ENCODE measurements around the gene MAP4. TPM values are rescaled to one million over a fixed set of nuclear protein-coding genes. Genes with fewer than 3 reads are reported as not detected.
"Not testable (repeated sequence)": the region's sequence is repeated elsewhere in the genome, so short reads cannot be mapped to it uniquely, and the experiment has no call there.

Gene MAP4
- total and polyA plus RNA-seq, 11 donors, result 206 to 1,422 (median 771) TPM

DNA sequence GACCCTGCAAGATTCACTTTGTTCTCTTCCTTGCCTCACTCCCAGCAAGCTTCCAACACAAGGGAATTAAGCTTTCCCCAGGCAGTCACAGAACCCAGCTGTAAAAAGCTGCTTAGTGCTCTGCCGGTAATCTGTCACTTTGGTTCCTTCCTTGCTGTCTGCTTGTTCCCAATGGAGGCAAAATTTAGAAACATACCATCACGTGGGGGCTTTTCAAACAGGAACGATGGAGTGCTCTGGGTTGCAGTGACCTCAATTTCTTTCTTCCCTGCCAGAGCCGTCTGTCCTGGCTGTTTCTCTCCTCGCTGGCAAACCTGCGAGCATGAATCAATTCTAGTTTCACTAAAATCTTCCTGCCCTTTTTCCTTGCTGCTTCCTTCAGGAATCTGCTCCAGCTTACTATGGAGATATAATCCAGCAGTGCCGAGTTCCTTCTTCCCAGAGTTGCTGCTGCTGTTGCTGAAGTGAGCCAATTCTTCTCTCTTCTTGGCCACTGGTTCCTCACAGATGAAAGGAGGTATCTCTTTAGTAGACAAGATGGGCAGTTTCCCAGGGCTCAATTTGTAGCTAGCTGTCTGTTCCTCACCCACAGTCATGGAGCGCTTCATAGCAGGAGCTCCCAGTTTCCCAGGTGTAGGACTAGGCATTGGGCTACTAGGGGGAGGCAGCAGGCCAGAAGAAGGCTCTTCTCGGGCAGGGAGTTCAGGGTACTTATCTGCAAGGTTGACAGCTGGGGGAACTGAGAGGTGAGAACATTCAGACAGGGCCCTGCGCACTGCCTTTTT, 125.2 kb downstream of the MAP4 start:
- DNase-seq, result peak in 4 of 5 donors; percentile 54 to 68 (median 64)
- Histone ChIP-seq H3K9me3 (no peaks in the 10 kb centered on the region), H3K36me3 (peaks cover 0 to 57% (median 43%) of the 10 kb centered on the region in 9 donors), H3K4me3 (peak overlapping the region in 1 of 12 donors; percentile 5), H3K4me1 (peaks cover 7 to 86% (median 50%) of the 10 kb centered on the region in 12 donors), H3K27me3 (no peaks in the 10 kb centered on the region), H3K27ac (peak overlapping the region; percentile 47 to 85 (median 74))
- intact Hi-C loops (cut with DNase I), result loop anchor here in 2 of 10 donors (10.0 kb wide), 1 partner anchor 94 kb away; no protein-coding TSS in a partner anchor
- peak; percentile 90 to 92 (median 90) for ATAC-seq
- WGBS, 4 donors, result 24 to 36% (median 35%) methylated on average over 10 of the region's 10 CpGs
- TF ChIP-seq, protein P1, sequence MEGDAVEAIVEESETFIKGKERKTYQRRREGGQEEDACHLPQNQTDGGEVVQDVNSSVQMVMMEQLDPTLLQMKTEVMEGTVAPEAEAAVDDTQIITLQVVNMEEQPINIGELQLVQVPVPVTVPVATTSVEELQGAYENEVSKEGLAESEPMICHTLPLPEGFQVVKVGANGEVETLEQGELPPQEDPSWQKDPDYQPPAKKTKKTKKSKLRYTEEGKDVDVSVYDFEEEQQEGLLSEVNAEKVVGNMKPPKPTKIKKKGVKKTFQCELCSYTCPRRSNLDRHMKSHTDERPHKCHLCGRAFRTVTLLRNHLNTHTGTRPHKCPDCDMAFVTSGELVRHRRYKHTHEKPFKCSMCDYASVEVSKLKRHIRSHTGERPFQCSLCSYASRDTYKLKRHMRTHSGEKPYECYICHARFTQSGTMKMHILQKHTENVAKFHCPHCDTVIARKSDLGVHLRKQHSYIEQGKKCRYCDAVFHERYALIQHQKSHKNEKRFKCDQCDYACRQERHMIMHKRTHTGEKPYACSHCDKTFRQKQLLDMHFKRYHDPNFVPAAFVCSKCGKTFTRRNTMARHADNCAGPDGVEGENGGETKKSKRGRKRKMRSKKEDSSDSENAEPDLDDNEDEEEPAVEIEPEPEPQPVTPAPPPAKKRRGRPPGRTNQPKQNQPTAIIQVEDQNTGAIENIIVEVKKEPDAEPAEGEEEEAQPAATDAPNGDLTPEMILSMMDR (IDR thresholded peaks at IDR 0.05), result no peak
- TF ChIP-seq POLR2A (IDR thresholded peaks at IDR 0.05), result no peak

- intact Hi-C loops (cut with DNase I), result loop anchor here in 2 of 10 donors (10.0 kb wide), 1 partner anchor 95 kb away; no protein-coding TSS in a partner anchor
- H3K9me3 ChIP-seq, result no peaks in the 10 kb centered on the region
- TF ChIP-seq POLR2A (IDR thresholded peaks at IDR 0.05), result no peak
- TF ChIP-seq, protein P1 (IDR thresholded peaks at IDR 0.05), result no peak
- peak in 1 of 4 donors; percentile 18 for ATAC-seq
- peaks cover 0 to 53% (median 41%) of the 10 kb centered on the region in 9 donors for H3K36me3 ChIP-seq
- no peak overlapping the region for H3K4me3 ChIP-seq
- peaks cover 7 to 78% (median 50%) of the 10 kb centered on the region in 12 donors for H3K4me1 ChIP-seq
- DNase-seq, result no peak
- 49 to 60% (median 56%) methylated on average over 3 of the region's 3 CpGs for WGBS, 4 donors
- H3K27ac ChIP-seq, result peak overlapping the region; percentile 47 to 85 (median 74)
- H3K27me3 ChIP-seq, result no peaks in the 10 kb centered on the region
Measured at GRCh38 chr3:47890126-47890827, 125.9 kb downstream of the MAP4 start.

DNA sequence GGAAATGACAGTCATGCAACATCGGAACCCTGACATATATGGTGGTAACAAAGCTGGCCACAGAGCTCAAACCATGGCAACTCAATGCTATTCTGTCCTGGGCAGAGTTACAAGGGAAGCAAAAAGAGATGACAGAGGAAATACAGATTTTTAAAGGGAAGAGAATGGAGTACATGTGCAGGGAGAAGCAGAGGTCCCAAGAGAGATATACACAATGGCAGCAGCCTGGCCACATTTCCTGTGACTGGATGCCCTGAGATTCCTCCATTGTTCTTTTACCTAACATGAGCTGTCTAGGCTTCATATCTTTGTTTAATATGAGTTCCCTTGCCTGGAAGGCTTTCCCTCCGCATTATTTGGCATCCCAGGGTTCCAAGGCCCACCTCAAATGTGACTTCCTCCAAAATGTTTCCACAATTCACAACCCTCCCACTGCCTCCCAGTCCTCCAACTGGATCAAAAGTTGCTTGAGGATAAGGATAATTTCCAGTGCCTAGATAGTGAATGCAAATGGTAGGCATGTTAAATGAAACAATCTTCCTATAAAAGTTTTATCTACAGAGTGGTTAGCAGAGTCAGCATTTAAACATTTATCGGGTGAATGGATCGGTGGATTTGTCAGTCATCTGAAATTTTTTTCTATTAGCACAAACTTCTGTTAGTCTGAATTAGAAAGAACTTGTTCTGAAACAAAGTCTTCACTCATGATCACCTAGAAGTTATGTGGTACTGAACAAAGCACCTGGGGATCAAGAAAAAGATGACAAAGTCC, 127.0 kb downstream of the MAP4 start:
- peak overlapping the region in 8 of 12 donors; percentile 37 to 85 (median 74) for H3K27ac ChIP-seq
- 78 to 80% (median 80%) methylated on average over 4 of the region's 4 CpGs for WGBS, 4 donors
- TF ChIP-seq POLR2A (IDR thresholded peaks at IDR 0.05), result no peak
- TF ChIP-seq, protein P1 (IDR thresholded peaks at IDR 0.05), result no peak
- peaks cover 0 to 5% (median 0%) of the 10 kb centered on the region in 12 donors for H3K9me3 ChIP-seq
- H3K4me1 ChIP-seq, result peaks cover 7 to 75% (median 50%) of the 10 kb centered on the region in 12 donors
- peaks cover 0 to 57% (median 46%) of the 10 kb centered on the region in 9 donors for H3K36me3 ChIP-seq
- ATAC-seq, result no peak
- intact Hi-C loops (cut with DNase I), result no loop called here
- no peak for DNase-seq
- H3K27me3 ChIP-seq, result no peaks in the 10 kb centered on the region
- H3K4me3 ChIP-seq, result no peak overlapping the region

- H3K4me1 ChIP-seq, result peaks cover 7 to 63% (median 43%) of the 10 kb centered on the region in 12 donors
Measured at GRCh38 chr3:47887991-47888390, 128.2 kb downstream of the MAP4 start.

More at GRCh38 chr3:47887991-47888390, 128.2 kb downstream of the MAP4 start:
- H3K9me3 ChIP-seq; ATAC-seq; H3K4me3 ChIP-seq; DNase-seq; H3K27me3 ChIP-seq; H3K27ac ChIP-seq; intact Hi-C loops (cut with DNase I): not testable (repeated sequence)
- peaks cover 0 to 59% (median 43%) of the 10 kb centered on the region in 9 donors for H3K36me3 ChIP-seq
- WGBS, 4 donors, result 89 to 100% (median 92%) methylated on average over 4 to 9 of the region's 9 CpGs

Data from heart left ventricle (tissue), 16 donors.